Loucy (cell line): ENCODE data around the gene NMRAL1.

Experiments
- H2AFZ ChIP-seq: fragments of 200-600 bp; sonication (generic); 2 replicates; pipeline ENCODE4 v1.6.0; 2016; ENCODE audit warnings: antibody characterized with exemption, mild to moderate bottlenecking, low read length, moderate library complexity
- H3F3A ChIP-seq: fragments of 200-600 bp; 2 replicates; pipeline ENCODE4 v1.6.0; 2016; ENCODE audit warnings: antibody characterized with exemption, low read depth, mild to moderate bottlenecking
- H3K27me3 ChIP-seq: fragments of 200-600 bp; sonication (generic); 2 replicates; pipeline ENCODE4 v1.6.1; 2014; ENCODE audit warnings: low read length, mild to moderate bottlenecking; ENCODE audit not compliant: insufficient read depth, poor library complexity, severe bottlenecking
- H3K36me3 ChIP-seq: fragments of 200-600 bp; sonication (generic); 2 replicates; pipeline ENCODE4 v1.6.1; 2016; ENCODE audit warnings: low read length; ENCODE audit not compliant: insufficient read depth
- H3K4me1 ChIP-seq: fragments of 200-600 bp; sonication (generic); 2 replicates; pipeline ENCODE4 v1.5.1; 2014; ENCODE audit warnings: low read length, mild to moderate bottlenecking; ENCODE audit not compliant: insufficient read depth, poor library complexity, severe bottlenecking
- H3K4me2 ChIP-seq: fragments of 200-600 bp; sonication (generic); 2 replicates; pipeline ENCODE4 v1.6.0; 2014; ENCODE audit warnings: antibody characterized with exemption, low read length, low read depth, mild to moderate bottlenecking; ENCODE audit not compliant: poor library complexity, severe bottlenecking
- H3K4me3 ChIP-seq: fragments of 200-600 bp; sonication (generic); 2 replicates; pipeline ENCODE4 v1.5.1; 2014; ENCODE audit warnings: low read length, mild to moderate bottlenecking, mixed read lengths; ENCODE audit not compliant: poor library complexity, severe bottlenecking
- H3K79me2 ChIP-seq: fragments of 200-600 bp; sonication (generic); 2 replicates; pipeline ENCODE4 v1.6.1; 2014; ENCODE audit warnings: low read length; ENCODE audit not compliant: insufficient read depth
- H3K9ac ChIP-seq: fragments of 200-600 bp; sonication (generic); 2 replicates; pipeline ENCODE4 v1.6.0; 2014; ENCODE audit warnings: mild to moderate bottlenecking, low read depth, low read length, moderate library complexity; ENCODE audit not compliant: poor library complexity, severe bottlenecking
- H3K9me2 ChIP-seq: fragments of 200-600 bp; sonication (generic); replicated peaks from 2 replicates; pipeline ENCODE4 v1.6.1; 2016; ENCODE audit warnings: low read depth, low read length, mixed read lengths
- H3K9me3 ChIP-seq: fragments of 200-600 bp; sonication (generic); 2 replicates; pipeline ENCODE4 v1.6.1; 2014; ENCODE audit warnings: mild to moderate bottlenecking, antibody characterized with exemption, low read length, low read depth; ENCODE audit not compliant: insufficient read depth
- H4K20me1 ChIP-seq: fragments of 200-600 bp; sonication (generic); 2 replicates; pipeline ENCODE4 v1.6.0; 2014; ENCODE audit warnings: antibody characterized with exemption, low read length, mild to moderate bottlenecking; ENCODE audit not compliant: insufficient read depth, poor library complexity, severe bottlenecking
- CTCF ChIP-seq: fragments of 200-600 bp; sonication (generic); conservative IDR thresholded peaks from 2 replicates; pipeline ENCODE4 v1.5.1; 2014; ENCODE audit warnings: mild to moderate bottlenecking, antibody characterized with exemption, low read length
- EZH2phosphoT487 ChIP-seq: fragments of 200-600 bp; IDR thresholded peaks from 2 replicates; pipeline ENCODE4 v1.6.1; 2018; ENCODE audit warnings: antibody characterized with exemption, mild to moderate bottlenecking, moderate library complexity, borderline replicate concordance

Gene NMRAL1

GRCh38 chr16:4510747-4511426, 36.5 kb upstream of the NMRAL1 start:
- Histone ChIP-seq H3K9ac (no peak overlapping the region), H3K9me2 (no peaks in the 10 kb centered on the region), H3K27me3 (no peaks in the 10 kb centered on the region), H4K20me1 (no peaks in the 10 kb centered on the region), H3K4me1 (peaks cover 18% of the 10 kb centered on the region), H3K36me3 (peaks cover 27% of the 10 kb centered on the region; the same call in 1 of the 2 replicates), H3K9me3 (no peaks in the 10 kb centered on the region), H2AFZ (no peak overlapping the region), H3K4me3 (no peak overlapping the region), H3F3A (no peaks in the 10 kb centered on the region), H3K4me2 (no peak overlapping the region), H3K79me2 (peaks cover 5% of the 10 kb centered on the region; the same call in 1 of the 2 replicates)
- no peak for TF ChIP-seq EZH2phosphoT487
- no peak for TF ChIP-seq CTCF

- Histone ChIP-seq H3K4me1 (peaks cover 12% of the 10 kb centered on the region), H3K4me2 (no peak overlapping the region), H3K79me2 (peaks cover 5% of the 10 kb centered on the region; the same call in 1 of the 2 replicates), H3K27me3 (no peaks in the 10 kb centered on the region), H3K9me3 (no peaks in the 10 kb centered on the region), H4K20me1 (no peaks in the 10 kb centered on the region), H2AFZ (no peak overlapping the region), H3K36me3 (peaks cover 27% of the 10 kb centered on the region; the same call in 1 of the 2 replicates), H3K4me3 (no peak overlapping the region), H3K9ac (no peak overlapping the region), H3F3A (no peaks in the 10 kb centered on the region), H3K9me2 (no peaks in the 10 kb centered on the region)
- TF ChIP-seq EZH2phosphoT487: no peak
Observed at GRCh38 chr16:4510131-4510530, 35.7 kb upstream of the NMRAL1 start.

GRCh38 chr16:4509420-4509819, 35.0 kb upstream of the NMRAL1 start:
- no peak overlapping the region for H3K9ac ChIP-seq
- no peaks in the 10 kb centered on the region for H3K9me3 ChIP-seq
- peaks cover 5% of the 10 kb centered on the region; the same call in 1 of the 2 replicates for H3K79me2 ChIP-seq
- no peaks in the 10 kb centered on the region for H4K20me1 ChIP-seq
- H3K4me1 ChIP-seq: peaks cover 5% of the 10 kb centered on the region
- no peak overlapping the region for H3K4me3 ChIP-seq
- no peak overlapping the region for H2AFZ ChIP-seq
- H3F3A ChIP-seq: no peaks in the 10 kb centered on the region
- no peaks in the 10 kb centered on the region for H3K27me3 ChIP-seq
- H3K9me2 ChIP-seq: no peaks in the 10 kb centered on the region
- TF ChIP-seq CTCF (no peak), EZH2phosphoT487 (no peak)
- no peak overlapping the region for H3K4me2 ChIP-seq
- H3K36me3 ChIP-seq: peaks cover 27% of the 10 kb centered on the region; the same call in 1 of the 2 replicates

GRCh38 chr16:4508806-4509205, 34.4 kb upstream of the NMRAL1 start:
- Histone ChIP-seq H3K4me2 (no peak overlapping the region), H3K27me3 (no peaks in the 10 kb centered on the region), H3K9me2 (no peaks in the 10 kb centered on the region), H2AFZ (no peak overlapping the region), H3K9me3 (no peaks in the 10 kb centered on the region), H4K20me1 (no peaks in the 10 kb centered on the region), H3K79me2 (no peaks in the 10 kb centered on the region), H3K9ac (no peak overlapping the region), H3K4me1 (no peaks in the 10 kb centered on the region), H3K36me3 (peaks cover 27% of the 10 kb centered on the region; the same call in 1 of the 2 replicates), H3K4me3 (no peak overlapping the region), H3F3A (no peaks in the 10 kb centered on the region)
- no peak for TF ChIP-seq CTCF
- TF ChIP-seq EZH2phosphoT487: no peak
